ENCODE results near the gene FRYL. TPM values are rescaled to one million over a fixed set of nuclear protein-coding genes. Genes with fewer than 3 reads are reported as not detected.
"Not testable (repeated sequence)": the region's sequence is repeated elsewhere in the genome, so short reads cannot be mapped to it uniquely, and the experiment has no call there.

Gene FRYL
- polyA plus RNA-seq, 4 donors, result 17.0 to 78.4 (median 21.4) TPM

- no peaks in the 10 kb centered on the region for H3K36me3 ChIP-seq (ENCODE audit: control insufficient read depth in 3 of 3, insufficient read depth in 2 of 3, low read depth in 1 of 3, low read length in 3 of 3)
- H3K4me1 ChIP-seq (ENCODE audit: control insufficient read depth in 3 of 3, insufficient read depth in 2 of 3, low read depth in 1 of 3, low read length in 2 of 3), result no peaks in the 10 kb centered on the region
- DNase-seq, result no peak
- no peak overlapping the region for H3K4me3 ChIP-seq (ENCODE audit: low read depth in 1 of 3, low read length in 3 of 3)
- WGBS, 3 donors, result 76 to 86% (median 80%) methylated on average over 1 of the region's 1 CpG
- no peak overlapping the region for H3K27ac ChIP-seq (ENCODE audit: low read depth in 1 of 3, low read length in 2 of 3)
- no peaks in the 10 kb centered on the region for H3K9me3 ChIP-seq (ENCODE audit: control insufficient read depth in 2 of 2, insufficient read depth in 1 of 2, low read depth in 1 of 2, low read length in 1 of 2)
- H3K27me3 ChIP-seq (ENCODE audit: control insufficient read depth in 3 of 3, insufficient read depth in 3 of 3, low read length in 3 of 3), result peaks cover 0 to 2% (median 0%) of the 10 kb centered on the region in 3 donors
- FAIRE-seq, result no peak
Observed at GRCh38 chr4:48470137-48470536, 309.9 kb downstream of the FRYL start.

GRCh38 chr4:48467891-48468290, 312.2 kb downstream of the FRYL start:
- Histone ChIP-seq H3K9me3 (ENCODE audit: control insufficient read depth in 2 of 2, insufficient read depth in 1 of 2, low read depth in 1 of 2, low read length in 1 of 2) (no peaks in the 10 kb centered on the region), H3K4me1 (ENCODE audit: control insufficient read depth in 3 of 3, insufficient read depth in 2 of 3, low read depth in 1 of 3, low read length in 2 of 3) (no peaks in the 10 kb centered on the region), H3K4me3 (ENCODE audit: low read depth in 1 of 3, low read length in 3 of 3) (no peak overlapping the region), H3K36me3 (ENCODE audit: control insufficient read depth in 3 of 3, insufficient read depth in 2 of 3, low read depth in 1 of 3, low read length in 3 of 3) (no peaks in the 10 kb centered on the region), H3K27ac (ENCODE audit: low read depth in 1 of 3, low read length in 2 of 3) (no peak overlapping the region), H3K27me3 (ENCODE audit: control insufficient read depth in 3 of 3, insufficient read depth in 3 of 3, low read length in 3 of 3) (peaks cover 0 to 2% (median 0%) of the 10 kb centered on the region in 3 donors)
- DNase-seq (no peak), FAIRE-seq (no peak)
- WGBS, 3 donors, result 79 to 86% (median 83%) methylated on average over 3 to 4 of the region's 5 CpGs

- no peaks in the 10 kb centered on the region for H3K36me3 ChIP-seq (ENCODE audit: control insufficient read depth in 3 of 3, insufficient read depth in 2 of 3, low read depth in 1 of 3, low read length in 3 of 3)
- peaks cover 0 to 2% (median 0%) of the 10 kb centered on the region in 3 donors for H3K27me3 ChIP-seq (ENCODE audit: control insufficient read depth in 3 of 3, insufficient read depth in 3 of 3, low read length in 3 of 3)
- no peak overlapping the region for H3K27ac ChIP-seq (ENCODE audit: low read depth in 1 of 3, low read length in 2 of 3)
- no peaks in the 10 kb centered on the region for H3K4me1 ChIP-seq (ENCODE audit: control insufficient read depth in 3 of 3, insufficient read depth in 2 of 3, low read depth in 1 of 3, low read length in 2 of 3)
- DNase-seq (no peak), FAIRE-seq (no peak)
- no peaks in the 10 kb centered on the region for H3K9me3 ChIP-seq (ENCODE audit: control insufficient read depth in 2 of 2, insufficient read depth in 1 of 2, low read depth in 1 of 2, low read length in 1 of 2)
- H3K4me3 ChIP-seq (ENCODE audit: low read depth in 1 of 3, low read length in 3 of 3), result no peak overlapping the region
- 63 to 66% (median 65%) methylated on average over 2 of the region's 2 CpGs for WGBS, 3 donors
Observed at GRCh38 chr4:48467442-48467841, 312.6 kb downstream of the FRYL start.

DNA sequence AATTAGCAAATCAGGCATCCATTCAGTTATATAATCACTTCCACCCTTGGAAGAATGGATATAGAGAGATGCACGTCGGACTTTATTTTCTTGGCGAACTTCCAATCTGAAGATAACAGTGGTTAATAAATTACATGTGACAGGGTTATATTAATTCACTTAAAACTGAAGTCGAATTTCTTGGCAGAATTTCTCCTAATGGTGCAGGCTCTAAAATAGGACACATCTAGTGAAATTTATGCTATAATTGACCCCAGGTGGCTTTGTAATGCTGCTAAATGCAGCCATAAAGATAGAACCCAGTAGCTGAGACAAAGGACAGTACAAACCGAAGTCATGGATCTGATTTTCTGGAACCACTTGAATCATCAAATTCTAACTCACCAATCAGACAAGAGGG, 317.7 kb downstream of the FRYL start:
- DNase-seq, result peak; percentile 56 to 84
- Histone ChIP-seq H3K4me3 (ENCODE audit: low read depth in 1 of 3, low read length in 3 of 3) (no peak overlapping the region), H3K27me3 (ENCODE audit: control insufficient read depth in 3 of 3, insufficient read depth in 3 of 3, low read length in 3 of 3) (no peaks in the 10 kb centered on the region), H3K9me3 (ENCODE audit: control insufficient read depth in 2 of 2, insufficient read depth in 1 of 2, low read depth in 1 of 2, low read length in 1 of 2) (peaks cover 0 to 6% of the 10 kb centered on the region in 2 donors), H3K36me3 (ENCODE audit: control insufficient read depth in 3 of 3, insufficient read depth in 2 of 3, low read depth in 1 of 3, low read length in 3 of 3) (no peaks in the 10 kb centered on the region), H3K27ac (ENCODE audit: low read depth in 1 of 3, low read length in 2 of 3) (no peak overlapping the region), H3K4me1 (ENCODE audit: control insufficient read depth in 3 of 3, insufficient read depth in 2 of 3, low read depth in 1 of 3, low read length in 2 of 3) (no peaks in the 10 kb centered on the region)
- no peak for FAIRE-seq
- WGBS, 3 donors, result 12 to 33% (median 33%) methylated on average over 5 of the region's 5 CpGs

GRCh38 chr4:48461000-48461399, 319.1 kb downstream of the FRYL start:
- FAIRE-seq, result no peak
- Histone ChIP-seq H3K27ac (ENCODE audit: low read depth in 1 of 3, low read length in 2 of 3) (no peak overlapping the region), H3K4me1 (ENCODE audit: control insufficient read depth in 3 of 3, insufficient read depth in 2 of 3, low read depth in 1 of 3, low read length in 2 of 3) (no peaks in the 10 kb centered on the region), H3K4me3 (ENCODE audit: low read depth in 1 of 3, low read length in 3 of 3) (no peak overlapping the region), H3K9me3 (ENCODE audit: control insufficient read depth in 2 of 2, insufficient read depth in 1 of 2, low read depth in 1 of 2, low read length in 1 of 2) (peaks cover 0 to 6% of the 10 kb centered on the region in 2 donors), H3K27me3 (ENCODE audit: control insufficient read depth in 3 of 3, insufficient read depth in 3 of 3, low read length in 3 of 3) (no peaks in the 10 kb centered on the region), H3K36me3 (ENCODE audit: control insufficient read depth in 3 of 3, insufficient read depth in 2 of 3, low read depth in 1 of 3, low read length in 3 of 3) (no peaks in the 10 kb centered on the region)
- DNase-seq, result no peak

- DNase-seq (no peak), FAIRE-seq (no peak)
- H3K4me1 ChIP-seq (ENCODE audit: control insufficient read depth in 3 of 3, insufficient read depth in 2 of 3, low read depth in 1 of 3, low read length in 2 of 3), result no peaks in the 10 kb centered on the region
- H3K4me3 ChIP-seq (ENCODE audit: low read depth in 1 of 3, low read length in 3 of 3), result no peak overlapping the region
- no peak overlapping the region for H3K27ac ChIP-seq (ENCODE audit: low read depth in 1 of 3, low read length in 2 of 3)
- H3K36me3 ChIP-seq (ENCODE audit: control insufficient read depth in 3 of 3, insufficient read depth in 2 of 3, low read depth in 1 of 3, low read length in 3 of 3), result no peaks in the 10 kb centered on the region
- no peaks in the 10 kb centered on the region for H3K27me3 ChIP-seq (ENCODE audit: control insufficient read depth in 3 of 3, insufficient read depth in 3 of 3, low read length in 3 of 3)
- 90 to 95% (median 93%) methylated on average over 2 of the region's 2 CpGs for WGBS, 3 donors
- no peaks in the 10 kb centered on the region for H3K9me3 ChIP-seq (ENCODE audit: control insufficient read depth in 2 of 2, insufficient read depth in 1 of 2, low read depth in 1 of 2, low read length in 1 of 2)
Observed at GRCh38 chr4:48454591-48454990, 325.5 kb downstream of the FRYL start.

GRCh38 chr4:48451656-48452055, 328.4 kb downstream of the FRYL start:
- FAIRE-seq; H3K4me1 ChIP-seq (ENCODE audit: control insufficient read depth in 3 of 3, insufficient read depth in 2 of 3, low read depth in 1 of 3, low read length in 2 of 3); H3K27me3 ChIP-seq (ENCODE audit: control insufficient read depth in 3 of 3, insufficient read depth in 3 of 3, low read length in 3 of 3); DNase-seq; H3K4me3 ChIP-seq (ENCODE audit: low read depth in 1 of 3, low read length in 3 of 3); H3K36me3 ChIP-seq (ENCODE audit: control insufficient read depth in 3 of 3, insufficient read depth in 2 of 3, low read depth in 1 of 3, low read length in 3 of 3); H3K9me3 ChIP-seq (ENCODE audit: control insufficient read depth in 2 of 2, insufficient read depth in 1 of 2, low read depth in 1 of 2, low read length in 1 of 2); H3K27ac ChIP-seq (ENCODE audit: low read depth in 1 of 3, low read length in 2 of 3): not testable (repeated sequence)
- 82 to 92% (median 88%) methylated on average over 3 of the region's 3 CpGs for WGBS, 3 donors

DNA sequence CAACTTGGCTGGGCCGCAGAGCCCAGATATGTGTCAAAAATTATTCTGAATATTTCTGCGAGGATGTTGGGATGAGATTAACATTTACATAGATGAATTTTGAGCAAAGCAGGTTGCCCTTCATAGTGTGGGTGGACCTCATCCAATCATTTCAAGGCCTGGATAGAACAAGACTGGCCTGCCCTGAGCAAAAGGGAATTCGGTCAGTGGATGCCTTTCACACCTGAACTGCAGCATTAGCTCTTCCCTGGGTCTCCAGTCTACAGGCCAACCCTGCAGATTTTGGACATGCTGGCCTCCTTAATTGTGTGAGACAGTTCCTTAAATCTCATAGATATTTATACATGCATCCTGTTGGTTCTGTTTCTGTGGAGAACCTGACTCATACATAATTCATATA, 329.3 kb downstream of the FRYL start:
- 91 to 98% (median 95%) methylated on average over 3 of the region's 3 CpGs for WGBS, 3 donors

GRCh38 chr4:48449151-48449550, 330.9 kb downstream of the FRYL start:
- no peak overlapping the region for H3K4me3 ChIP-seq (ENCODE audit: low read depth in 1 of 3, low read length in 3 of 3)
- no peak for DNase-seq

More for the DNA sequence above, 329.3 kb downstream of the FRYL start:
- Histone ChIP-seq H3K4me1 (ENCODE audit: control insufficient read depth in 3 of 3, insufficient read depth in 2 of 3, low read depth in 1 of 3, low read length in 2 of 3) (no peaks in the 10 kb centered on the region), H3K36me3 (ENCODE audit: control insufficient read depth in 3 of 3, insufficient read depth in 2 of 3, low read depth in 1 of 3, low read length in 3 of 3) (no peaks in the 10 kb centered on the region), H3K9me3 (ENCODE audit: control insufficient read depth in 2 of 2, insufficient read depth in 1 of 2, low read depth in 1 of 2, low read length in 1 of 2) (no peaks in the 10 kb centered on the region), H3K27ac (ENCODE audit: low read depth in 1 of 3, low read length in 2 of 3) (no peak overlapping the region), H3K4me3 (ENCODE audit: low read depth in 1 of 3, low read length in 3 of 3) (no peak overlapping the region), H3K27me3 (ENCODE audit: control insufficient read depth in 3 of 3, insufficient read depth in 3 of 3, low read length in 3 of 3) (no peaks in the 10 kb centered on the region)
- no peak for FAIRE-seq
- no peak for DNase-seq

More at GRCh38 chr4:48449151-48449550, 330.9 kb downstream of the FRYL start:
- no peak overlapping the region for H3K27ac ChIP-seq (ENCODE audit: low read depth in 1 of 3, low read length in 2 of 3)
- H3K36me3 ChIP-seq (ENCODE audit: control insufficient read depth in 3 of 3, insufficient read depth in 2 of 3, low read depth in 1 of 3, low read length in 3 of 3), result no peaks in the 10 kb centered on the region
- no peaks in the 10 kb centered on the region for H3K9me3 ChIP-seq (ENCODE audit: control insufficient read depth in 2 of 2, insufficient read depth in 1 of 2, low read depth in 1 of 2, low read length in 1 of 2)
- no peaks in the 10 kb centered on the region for H3K4me1 ChIP-seq (ENCODE audit: control insufficient read depth in 3 of 3, insufficient read depth in 2 of 3, low read depth in 1 of 3, low read length in 2 of 3)
- 87 to 88% (median 88%) methylated on average over 10 of the region's 10 CpGs for WGBS, 3 donors
- no peak for FAIRE-seq
- H3K27me3 ChIP-seq (ENCODE audit: control insufficient read depth in 3 of 3, insufficient read depth in 3 of 3, low read length in 3 of 3), result no peaks in the 10 kb centered on the region

Data from small intestine (tissue), 7 donors.